GM10248 (cell line): ENCODE measurements around the gene ZNF554.

Experiments
- CTCF ChIA-PET: fragments of 300-600 bp; sonication (Branson Sonifier 250); formaldehyde crosslinking; extraction: SDS; loops from one replicate; lab custom pipeline; 2021; ENCODE audit warnings: antibody characterized with exemption; lab: Yijun Ruan, JAX
- POLR2A ChIA-PET: fragments of 350-650 bp; sonication (Branson Sonifier 250); formaldehyde crosslinking; extraction: SDS; loops from one replicate; lab custom pipeline; 2020; ENCODE audit warnings: antibody characterized with exemption; lab: Yijun Ruan, JAX
- DNase-seq: peaks from one replicate; pipeline ENCODE4 v3.0.0; 2012; ENCODE audit errors: extremely low spot score
- TF ChIP-seq, protein P1 (sequence below): IDR thresholded peaks from 2 replicates; pipeline ENCODE4 v1.5.1; 2012; ENCODE audit warnings: mild to moderate bottlenecking, low read depth; ENCODE audit errors: extremely low read depth, missing control alignments, control extremely low read depth

Gene ZNF554

DNA sequence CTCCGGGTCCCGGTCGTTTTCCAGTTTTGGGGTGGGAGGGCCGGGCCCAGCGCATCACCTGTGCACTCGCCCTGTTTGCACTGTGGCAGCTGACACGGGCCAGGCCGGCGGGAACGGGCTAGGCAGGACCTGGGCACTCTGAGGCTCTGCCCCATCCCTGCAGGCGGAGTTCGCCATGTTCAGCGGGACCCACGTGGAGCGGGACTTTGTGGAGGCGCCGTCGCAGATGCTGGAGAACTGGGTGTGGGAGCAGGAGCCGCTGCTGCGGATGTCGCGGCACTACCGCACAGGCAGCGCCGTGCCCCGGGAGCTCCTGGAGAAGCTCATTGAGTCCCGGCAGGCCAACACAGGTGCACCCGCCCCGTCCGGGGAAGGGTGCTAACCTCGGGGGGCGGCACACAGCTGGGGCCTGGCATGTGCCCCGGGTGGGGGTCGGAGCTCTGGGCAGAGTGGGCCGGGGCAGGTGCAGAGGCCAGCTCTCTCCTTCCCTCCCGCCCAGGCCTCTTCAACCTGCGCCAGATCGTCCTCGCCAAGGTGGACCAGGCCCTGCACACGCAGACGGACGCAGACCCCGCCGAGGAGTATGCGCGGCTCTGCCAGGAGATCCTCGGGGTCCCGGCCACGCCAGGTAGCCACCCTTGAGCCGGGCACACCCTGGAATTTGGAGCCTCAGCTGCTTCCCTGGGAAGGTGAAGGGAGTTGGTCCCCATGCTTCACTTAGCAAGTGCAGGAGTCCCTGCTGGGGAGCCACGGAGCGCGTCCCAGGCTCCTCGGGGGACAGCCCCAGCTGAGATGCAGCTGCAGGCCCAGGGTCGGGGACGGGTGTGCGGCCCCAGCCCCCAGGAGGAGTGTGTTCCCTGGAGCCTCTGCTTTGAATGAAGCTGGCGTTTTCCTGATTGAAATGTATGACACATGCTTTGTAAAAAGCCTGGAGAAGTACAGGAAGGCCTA, 9.3 kb upstream of the ZNF554 start:
- DNase-seq: no peak
- TF ChIP-seq, protein P1, sequence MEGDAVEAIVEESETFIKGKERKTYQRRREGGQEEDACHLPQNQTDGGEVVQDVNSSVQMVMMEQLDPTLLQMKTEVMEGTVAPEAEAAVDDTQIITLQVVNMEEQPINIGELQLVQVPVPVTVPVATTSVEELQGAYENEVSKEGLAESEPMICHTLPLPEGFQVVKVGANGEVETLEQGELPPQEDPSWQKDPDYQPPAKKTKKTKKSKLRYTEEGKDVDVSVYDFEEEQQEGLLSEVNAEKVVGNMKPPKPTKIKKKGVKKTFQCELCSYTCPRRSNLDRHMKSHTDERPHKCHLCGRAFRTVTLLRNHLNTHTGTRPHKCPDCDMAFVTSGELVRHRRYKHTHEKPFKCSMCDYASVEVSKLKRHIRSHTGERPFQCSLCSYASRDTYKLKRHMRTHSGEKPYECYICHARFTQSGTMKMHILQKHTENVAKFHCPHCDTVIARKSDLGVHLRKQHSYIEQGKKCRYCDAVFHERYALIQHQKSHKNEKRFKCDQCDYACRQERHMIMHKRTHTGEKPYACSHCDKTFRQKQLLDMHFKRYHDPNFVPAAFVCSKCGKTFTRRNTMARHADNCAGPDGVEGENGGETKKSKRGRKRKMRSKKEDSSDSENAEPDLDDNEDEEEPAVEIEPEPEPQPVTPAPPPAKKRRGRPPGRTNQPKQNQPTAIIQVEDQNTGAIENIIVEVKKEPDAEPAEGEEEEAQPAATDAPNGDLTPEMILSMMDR: no peak
- CTCF ChIA-PET: interaction anchor here (1.0 kb wide), 1 partner anchor 77 kb away, joined by 3 read pairs; no protein-coding TSS in a partner anchor
- POLR2A ChIA-PET: no interaction called here

DNA sequence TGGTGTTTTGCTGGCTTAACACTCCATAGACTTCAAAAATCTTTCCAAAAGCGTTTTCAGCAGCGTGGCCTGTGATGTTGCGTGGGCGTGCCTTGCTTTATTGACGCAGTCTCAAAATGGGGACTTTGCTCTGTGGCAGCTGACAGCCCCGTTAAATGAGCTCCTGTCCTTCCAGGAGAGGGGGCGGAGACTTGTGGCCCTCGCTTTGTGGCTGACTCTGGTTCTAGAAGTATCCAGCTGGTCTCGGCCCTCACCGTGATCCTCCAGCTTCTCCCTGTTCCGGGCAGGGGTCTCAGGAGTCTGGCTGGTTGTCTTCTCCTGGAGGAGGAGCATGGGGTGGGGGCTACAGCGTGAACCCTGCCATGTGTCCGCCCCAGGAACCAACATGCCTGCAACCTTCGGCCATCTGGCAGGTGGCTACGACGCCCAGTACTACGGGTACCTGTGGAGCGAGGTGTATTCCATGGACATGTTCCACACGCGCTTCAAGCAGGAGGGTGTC, 8.4 kb upstream of the ZNF554 start:
- ChIA-PET CTCF (interaction anchor here (1.0 kb wide), 1 partner anchor 76 kb away, joined by 3 read pairs; no protein-coding TSS in a partner anchor), POLR2A (no interaction called here)
- TF ChIP-seq, protein P1: no peak
- DNase-seq: no peak

DNA sequence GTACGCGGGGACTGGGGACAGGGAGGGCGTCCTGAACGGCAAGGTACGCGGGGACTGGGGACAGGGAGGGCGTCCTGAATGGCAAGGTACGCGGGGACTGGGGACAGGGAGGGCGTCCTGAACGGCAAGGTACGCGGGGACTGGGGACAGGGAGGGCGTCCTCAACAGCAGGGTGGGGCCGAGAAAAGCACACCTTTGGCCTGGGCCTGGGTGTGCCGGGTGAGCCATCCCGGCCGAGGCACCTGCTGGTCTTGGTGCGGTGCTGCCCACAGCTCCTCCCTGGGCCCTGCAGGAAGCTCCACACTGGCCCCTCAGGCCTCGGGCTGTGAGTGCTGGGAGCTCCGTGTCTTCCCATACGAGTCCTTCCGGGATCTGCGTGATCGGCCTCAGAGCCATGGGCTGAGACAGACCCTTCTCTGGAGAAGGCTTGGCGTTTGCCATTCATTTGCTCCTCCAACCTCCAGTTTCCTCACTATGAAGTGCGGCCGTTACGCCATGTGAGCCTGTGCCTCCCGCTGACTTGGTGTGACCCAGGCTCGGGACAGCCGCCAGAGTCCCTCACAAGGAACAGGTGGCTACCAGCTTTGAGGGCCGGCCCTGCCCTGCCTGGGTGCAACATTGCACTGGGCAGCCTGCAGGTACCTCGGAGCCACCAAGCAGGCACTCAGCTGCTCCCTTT, 7.8 kb upstream of the ZNF554 start:
- ChIA-PET POLR2A (no interaction called here), CTCF (no interaction called here)
- TF ChIP-seq, protein P1: no peak
- DNase-seq: no peak

DNA sequence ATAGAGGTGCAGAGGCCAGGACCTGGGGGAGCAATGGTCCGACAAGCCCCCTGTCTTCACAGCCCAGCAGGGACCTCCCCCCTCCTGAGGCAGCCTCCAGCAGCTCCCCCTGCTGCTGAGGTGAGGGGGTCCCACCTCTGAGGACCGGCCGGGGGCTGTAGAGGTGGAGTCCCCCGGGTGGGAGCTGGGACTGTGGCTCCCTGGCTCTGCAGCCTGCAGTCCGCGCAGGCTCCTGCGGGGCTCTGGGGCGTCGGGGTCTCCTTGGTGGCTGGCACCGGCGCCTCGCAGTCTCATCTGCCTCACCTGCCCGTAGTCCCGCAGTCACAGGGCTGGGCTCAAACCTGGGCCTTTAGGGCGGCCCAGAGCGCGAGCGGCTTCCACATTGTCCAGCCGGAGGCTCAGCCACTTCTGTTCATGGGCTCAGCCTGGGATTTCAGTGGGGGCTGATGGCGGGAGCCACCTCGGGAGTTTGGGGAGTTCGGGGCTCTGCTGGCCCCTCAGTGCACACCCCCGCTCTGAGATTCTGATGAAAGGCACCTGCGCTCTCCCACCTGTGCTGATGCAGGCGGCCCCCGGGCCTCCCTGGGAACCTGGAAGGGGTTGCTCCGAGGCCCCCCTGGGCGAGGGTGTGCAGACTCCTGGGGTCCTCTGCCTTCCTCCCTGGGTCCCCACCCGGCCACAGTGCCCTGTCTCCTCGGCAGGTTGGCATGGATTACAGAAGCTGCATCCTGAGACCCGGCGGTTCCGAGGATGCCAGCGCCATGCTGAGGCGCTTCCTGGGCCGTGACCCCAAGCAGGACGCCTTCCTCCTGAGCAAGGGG, 7.0 kb upstream of the ZNF554 start:
- TF ChIP-seq, protein P1: no peak
- POLR2A ChIA-PET: no interaction called here
- CTCF ChIA-PET: no interaction called here
- DNase-seq: no peak

DNA sequence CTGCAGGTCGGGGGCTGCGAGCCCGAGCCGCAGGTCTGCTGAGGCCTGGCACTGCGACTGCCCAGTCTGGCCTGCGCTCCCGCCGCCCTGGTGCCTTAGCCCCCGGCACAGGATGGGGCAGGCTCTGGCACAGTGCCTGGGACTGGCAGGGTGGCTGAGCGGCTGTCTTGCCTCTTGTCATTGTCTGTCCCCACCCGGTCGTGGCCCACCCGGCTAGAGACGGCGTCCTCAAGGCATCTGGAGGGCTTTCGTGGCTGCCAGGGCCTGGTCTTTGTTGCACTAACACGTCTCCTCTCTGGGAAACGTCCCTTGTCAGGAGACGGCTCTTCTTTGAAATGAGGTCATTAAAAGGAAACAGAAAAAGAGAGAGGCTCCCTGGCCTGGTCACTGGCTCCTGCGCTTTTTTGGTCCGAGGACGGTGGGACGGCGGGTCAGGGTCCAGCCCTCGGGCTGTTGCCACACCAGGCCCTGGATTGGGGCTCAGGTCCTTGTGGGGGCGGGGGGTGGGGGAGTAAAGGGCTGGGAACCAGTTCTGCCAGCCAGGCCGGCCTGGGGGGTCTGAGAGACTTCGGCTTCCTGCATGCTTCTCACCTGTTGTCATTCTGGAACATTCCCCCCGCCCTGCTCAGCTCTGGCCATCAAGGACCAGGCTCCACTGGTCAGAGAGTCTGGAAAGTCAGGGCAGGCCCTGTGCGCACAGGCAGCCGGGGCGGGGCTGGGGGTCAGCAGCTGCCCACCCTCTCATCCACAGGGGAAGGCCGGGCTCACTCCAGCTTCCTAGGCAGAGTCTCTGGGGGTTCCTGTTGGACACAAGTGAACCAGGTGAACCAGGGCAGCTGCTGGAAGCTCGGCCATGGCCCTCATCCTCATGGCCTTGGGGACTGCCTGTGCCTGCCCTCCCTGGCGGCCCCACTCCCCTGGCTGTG, 6.2 kb upstream of the ZNF554 start:
- POLR2A ChIA-PET: no interaction called here

More for the DNA sequence above, 6.2 kb upstream of the ZNF554 start:
- no peak for DNase-seq
- CTCF ChIA-PET: no interaction called here
- TF ChIP-seq, protein P1: no peak
